ENCODE measurements around the gene STRN3. TPM values are rescaled to one million over a fixed set of nuclear protein-coding genes. Genes with fewer than 3 reads are reported as not detected.

The STRN3 gene
- total RNA-seq, 2 experiments from 2014 or later, result 25.2 to 37.0 TPM

- Histone ChIP-seq H4K20me1 (ENCODE audit: insufficient read depth, low read length) (no peaks in the 10 kb centered on the region), H3K9me3 (ENCODE audit: low read length) (no peaks in the 10 kb centered on the region), H3K4me3 (ENCODE audit: low read depth, low read length, poor library complexity, severe bottlenecking) (no peak overlapping the region), H3K4me1 (ENCODE audit: insufficient read depth, low read length, poor library complexity, severe bottlenecking) (no peaks in the 10 kb centered on the region), H3K36me3 (ENCODE audit: insufficient read depth, low read length) (no peaks in the 10 kb centered on the region), H3K27ac (ENCODE audit: low read depth, low read length, poor library complexity, severe bottlenecking) (no peak overlapping the region), H3K4me2 (ENCODE audit: low read length) (no peak overlapping the region), H3K9me2 (ENCODE audit: insufficient read depth, low read length) (no peaks in the 10 kb centered on the region; the same call in 1 of the 2 replicates), H2AFZ (ENCODE audit: low read length) (no peak overlapping the region), H3K79me2 (ENCODE audit: insufficient read depth, low read depth, low read length) (no peaks in the 10 kb centered on the region)
- no peak for DNase-seq (ENCODE audit: low spot score)
- intact Hi-C loops (cut with micrococcal nuclease; ENCODE audit: unreplicated experiment), result no loop called here
- no TSS peak for BruUV-seq (replicated peaks)
- ChIA-PET POLR2A (interaction anchor here (0.6 to 1.2 kb wide), 2 partner anchors 18 to 52 kb away, joined by 3 to 4 read pairs; no protein-coding TSS in a partner anchor), CTCF (ENCODE audit: unreplicated experiment) (no interaction called here)
- no peak for TF ChIP-seq EZH2phosphoT487 (IDR thresholded peaks at IDR 0.05; ENCODE audit: borderline replicate concordance, low read depth, low read length)
- TF ChIP-seq, protein P1, sequence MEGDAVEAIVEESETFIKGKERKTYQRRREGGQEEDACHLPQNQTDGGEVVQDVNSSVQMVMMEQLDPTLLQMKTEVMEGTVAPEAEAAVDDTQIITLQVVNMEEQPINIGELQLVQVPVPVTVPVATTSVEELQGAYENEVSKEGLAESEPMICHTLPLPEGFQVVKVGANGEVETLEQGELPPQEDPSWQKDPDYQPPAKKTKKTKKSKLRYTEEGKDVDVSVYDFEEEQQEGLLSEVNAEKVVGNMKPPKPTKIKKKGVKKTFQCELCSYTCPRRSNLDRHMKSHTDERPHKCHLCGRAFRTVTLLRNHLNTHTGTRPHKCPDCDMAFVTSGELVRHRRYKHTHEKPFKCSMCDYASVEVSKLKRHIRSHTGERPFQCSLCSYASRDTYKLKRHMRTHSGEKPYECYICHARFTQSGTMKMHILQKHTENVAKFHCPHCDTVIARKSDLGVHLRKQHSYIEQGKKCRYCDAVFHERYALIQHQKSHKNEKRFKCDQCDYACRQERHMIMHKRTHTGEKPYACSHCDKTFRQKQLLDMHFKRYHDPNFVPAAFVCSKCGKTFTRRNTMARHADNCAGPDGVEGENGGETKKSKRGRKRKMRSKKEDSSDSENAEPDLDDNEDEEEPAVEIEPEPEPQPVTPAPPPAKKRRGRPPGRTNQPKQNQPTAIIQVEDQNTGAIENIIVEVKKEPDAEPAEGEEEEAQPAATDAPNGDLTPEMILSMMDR (conservative IDR thresholded peaks at IDR 0.05; ENCODE audit: low read length), result no peak
Measured at GRCh38 chr14:30848449-30849240, 177.5 kb downstream of the STRN3 start.

Small RNA genes lying within 50 kb of the gene (microRNA-seq; reads per million reads assigned to microRNA genes)
- gene MIR624 (ENCODE audit: borderline replicate concordance), result 212 reads per million, percentile 67 among the genes with 10 or more reads in this experiment

Small RNA genes lying within 50 kb of the gene (small RNA-seq; reads per million reads assigned to genes)
- gene HIGD1AP17 (not detected), gene MIR624 (not detected)

Other genes with a start within 250 kb of the STRN3 start
- gene COCH, start 151.8 kb downstream of the STRN3 start, total RNA-seq (2014; rRNA removed; shearing (Covaris generic)), result 11.8 and 18.7 TPM in 2 replicates
- gene COCH, start 151.8 kb downstream of the STRN3 start, total RNA-seq (2022), result 17.7 and 19.8 TPM in 2 replicates
- gene AP4S1, start 730 bp downstream of the STRN3 start, total RNA-seq (2014; rRNA removed; shearing (Covaris generic)), result 8.3 and 10.4 TPM in 2 replicates
- 7.6 and 7.9 TPM in 2 replicates for gene AP4S1, start 730 bp downstream of the STRN3 start, total RNA-seq (2022)
- gene HECTD1, start 181.4 kb upstream of the STRN3 start, total RNA-seq (2014; rRNA removed; shearing (Covaris generic)), result 90.3 and 119 TPM in 2 replicates
- gene HECTD1, start 181.4 kb upstream of the STRN3 start, total RNA-seq (2022), result 126 and 127 TPM in 2 replicates

Data from OCI-LY7 (cell line).